Measurements from ENCODE around the gene ADAMTS2. TPM values are rescaled to one million over a fixed set of nuclear protein-coding genes. Genes with fewer than 3 reads are reported as not detected.

The ADAMTS2 gene
- total and polyA plus RNA-seq, 2 experiments from 2014 or later: 1.6 to 8.1 TPM

DNA sequence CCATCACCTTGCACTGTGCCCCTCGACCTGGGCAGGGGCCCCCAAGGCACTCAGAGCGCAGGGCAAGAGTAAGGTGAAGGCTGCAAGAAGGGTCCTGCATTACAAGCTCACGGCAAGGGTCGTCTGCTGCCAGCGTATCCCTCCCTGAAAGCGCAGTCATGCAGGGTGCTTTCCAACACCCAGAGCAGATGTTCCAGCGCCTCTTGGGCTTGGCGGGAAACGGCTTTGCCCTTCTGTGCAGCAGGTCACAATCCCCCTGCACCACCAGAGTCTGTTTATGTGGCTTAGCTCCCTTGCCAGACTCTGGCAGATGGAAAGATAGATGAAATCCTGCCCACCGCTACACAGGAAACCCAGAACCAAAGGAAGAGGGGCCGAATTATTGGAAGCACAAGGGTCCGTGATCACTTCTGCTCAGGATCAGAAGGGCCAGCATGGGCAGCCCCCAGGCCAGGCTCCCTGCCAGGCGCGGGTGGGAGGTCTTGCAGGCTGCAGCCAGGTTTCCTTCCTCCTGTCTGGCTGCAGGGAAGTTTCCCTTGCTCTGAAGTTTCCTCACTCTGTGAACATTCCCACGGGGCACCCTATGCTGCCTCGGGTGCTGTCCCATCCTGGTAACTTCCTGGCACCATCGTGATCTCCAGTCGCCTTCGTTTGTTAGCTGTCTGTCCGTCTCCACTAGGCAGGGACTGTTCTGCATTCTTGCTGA lies 152.9 kb downstream of the ADAMTS2 start:
- Histone ChIP-seq H3K9me2 (ENCODE audit: insufficient read depth) (no peaks in the 10 kb centered on the region), H3K79me2 (replicated peaks; ENCODE audit: insufficient read depth) (no peaks in the 10 kb centered on the region), H3K4me2 (no peak overlapping the region), H3K36me3 (ENCODE audit: insufficient read depth) (no peaks in the 10 kb centered on the region), H2AFZ (no peak overlapping the region), H3K27ac (ENCODE audit: low read depth) (no peak overlapping the region), H3F3A (replicated peaks; ENCODE audit: low read depth) (no peaks in the 10 kb centered on the region), H3K27me3 (ENCODE audit: insufficient read depth) (no peaks in the 10 kb centered on the region), H3K4me1 (ENCODE audit: insufficient read depth) (peaks cover 22% of the 10 kb centered on the region), H3K4me3 (no peak overlapping the region), H4K20me1 (replicated peaks; ENCODE audit: insufficient read depth) (no peaks in the 10 kb centered on the region)
- peaks cover 35% of the 10 kb centered on the region for H3K4me1 Mint-ChIP-seq
- ATAC-seq (no peak), DNase-seq (ENCODE audit: low spot score) (no peak)
- no peak for TF ChIP-seq JUNB (IDR thresholded peaks at IDR 0.05; ENCODE audit: unreplicated experiment)
- TF ChIP-seq EZH2 (IDR thresholded peaks at IDR 0.05; ENCODE audit: low read depth, unreplicated experiment): no peak
- TF ChIP-seq POLR2AphosphoS5 (IDR thresholded peaks at IDR 0.05; ENCODE audit: low read depth): no peak
- TF ChIP-seq, protein P1, sequence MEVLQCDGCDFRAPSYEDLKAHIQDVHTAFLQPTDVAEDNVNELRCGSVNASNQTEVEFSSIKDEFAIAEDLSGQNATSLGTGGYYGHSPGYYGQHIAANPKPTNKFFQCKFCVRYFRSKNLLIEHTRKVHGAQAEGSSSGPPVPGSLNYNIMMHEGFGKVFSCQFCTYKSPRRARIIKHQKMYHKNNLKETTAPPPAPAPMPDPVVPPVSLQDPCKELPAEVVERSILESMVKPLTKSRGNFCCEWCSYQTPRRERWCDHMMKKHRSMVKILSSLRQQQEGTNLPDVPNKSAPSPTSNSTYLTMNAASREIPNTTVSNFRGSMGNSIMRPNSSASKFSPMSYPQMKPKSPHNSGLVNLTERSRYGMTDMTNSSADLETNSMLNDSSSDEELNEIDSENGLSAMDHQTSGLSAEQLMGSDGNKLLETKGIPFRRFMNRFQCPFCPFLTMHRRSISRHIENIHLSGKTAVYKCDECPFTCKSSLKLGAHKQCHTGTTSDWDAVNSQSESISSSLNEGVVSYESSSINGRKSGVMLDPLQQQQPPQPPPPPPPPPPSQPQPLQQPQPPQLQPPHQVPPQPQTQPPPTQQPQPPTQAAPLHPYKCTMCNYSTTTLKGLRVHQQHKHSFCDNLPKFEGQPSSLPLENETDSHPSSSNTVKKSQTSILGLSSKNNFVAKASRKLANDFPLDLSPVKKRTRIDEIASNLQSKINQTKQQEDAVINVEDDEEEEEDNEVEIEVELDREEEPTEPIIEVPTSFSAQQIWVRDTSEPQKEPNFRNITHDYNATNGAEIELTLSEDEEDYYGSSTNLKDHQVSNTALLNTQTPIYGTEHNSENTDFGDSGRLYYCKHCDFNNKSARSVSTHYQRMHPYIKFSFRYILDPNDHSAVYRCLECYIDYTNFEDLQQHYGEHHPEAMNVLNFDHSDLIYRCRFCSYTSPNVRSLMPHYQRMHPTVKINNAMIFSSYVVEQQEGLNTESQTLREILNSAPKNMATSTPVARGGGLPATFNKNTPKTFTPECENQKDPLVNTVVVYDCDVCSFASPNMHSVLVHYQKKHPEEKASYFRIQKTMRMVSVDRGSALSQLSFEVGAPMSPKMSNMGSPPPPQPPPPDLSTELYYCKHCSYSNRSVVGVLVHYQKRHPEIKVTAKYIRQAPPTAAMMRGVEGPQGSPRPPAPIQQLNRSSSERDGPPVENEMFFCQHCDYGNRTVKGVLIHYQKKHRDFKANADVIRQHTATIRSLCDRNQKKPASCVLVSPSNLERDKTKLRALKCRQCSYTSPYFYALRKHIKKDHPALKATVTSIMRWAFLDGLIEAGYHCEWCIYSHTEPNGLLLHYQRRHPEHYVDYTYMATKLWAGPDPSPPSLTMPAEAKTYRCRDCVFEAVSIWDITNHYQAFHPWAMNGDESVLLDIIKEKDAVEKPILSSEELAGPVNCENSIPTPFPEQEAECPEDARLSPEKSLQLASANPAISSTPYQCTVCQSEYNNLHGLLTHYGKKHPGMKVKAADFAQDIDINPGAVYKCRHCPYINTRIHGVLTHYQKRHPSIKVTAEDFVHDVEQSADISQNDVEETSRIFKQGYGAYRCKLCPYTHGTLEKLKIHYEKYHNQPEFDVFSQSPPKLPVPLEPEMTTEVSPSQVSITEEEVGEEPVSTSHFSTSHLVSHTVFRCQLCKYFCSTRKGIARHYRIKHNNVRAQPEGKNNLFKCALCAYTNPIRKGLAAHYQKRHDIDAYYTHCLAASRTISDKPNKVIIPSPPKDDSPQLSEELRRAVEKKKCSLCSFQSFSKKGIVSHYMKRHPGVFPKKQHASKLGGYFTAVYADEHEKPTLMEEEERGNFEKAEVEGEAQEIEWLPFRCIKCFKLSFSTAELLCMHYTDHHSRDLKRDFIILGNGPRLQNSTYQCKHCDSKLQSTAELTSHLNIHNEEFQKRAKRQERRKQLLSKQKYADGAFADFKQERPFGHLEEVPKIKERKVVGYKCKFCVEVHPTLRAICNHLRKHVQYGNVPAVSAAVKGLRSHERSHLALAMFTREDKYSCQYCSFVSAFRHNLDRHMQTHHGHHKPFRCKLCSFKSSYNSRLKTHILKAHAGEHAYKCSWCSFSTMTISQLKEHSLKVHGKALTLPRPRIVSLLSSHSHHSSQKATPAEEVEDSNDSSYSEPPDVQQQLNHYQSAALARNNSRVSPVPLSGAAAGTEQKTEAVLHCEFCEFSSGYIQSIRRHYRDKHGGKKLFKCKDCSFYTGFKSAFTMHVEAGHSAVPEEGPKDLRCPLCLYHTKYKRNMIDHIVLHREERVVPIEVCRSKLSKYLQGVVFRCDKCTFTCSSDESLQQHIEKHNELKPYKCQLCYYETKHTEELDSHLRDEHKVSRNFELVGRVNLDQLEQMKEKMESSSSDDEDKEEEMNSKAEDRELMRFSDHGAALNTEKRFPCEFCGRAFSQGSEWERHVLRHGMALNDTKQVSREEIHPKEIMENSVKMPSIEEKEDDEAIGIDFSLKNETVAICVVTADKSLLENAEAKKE (CRISPR knock-in tag; IDR thresholded peaks at IDR 0.05): no peak
- H3K36me3 Mint-ChIP-seq (ENCODE audit: low read depth): no peaks in the 10 kb centered on the region; the same call in 2 of the 3 replicates
- H3K9me3 Mint-ChIP-seq: no peaks in the 10 kb centered on the region
- no peak overlapping the region for H3K27ac Mint-ChIP-seq
- no peak overlapping the region; the same call in 2 of the 3 replicates for H3K4me3 Mint-ChIP-seq
- peaks cover 16% of the 10 kb centered on the region for H3K27me3 Mint-ChIP-seq (ENCODE audit: insufficient read depth, low read depth, poor library complexity)

DNA sequence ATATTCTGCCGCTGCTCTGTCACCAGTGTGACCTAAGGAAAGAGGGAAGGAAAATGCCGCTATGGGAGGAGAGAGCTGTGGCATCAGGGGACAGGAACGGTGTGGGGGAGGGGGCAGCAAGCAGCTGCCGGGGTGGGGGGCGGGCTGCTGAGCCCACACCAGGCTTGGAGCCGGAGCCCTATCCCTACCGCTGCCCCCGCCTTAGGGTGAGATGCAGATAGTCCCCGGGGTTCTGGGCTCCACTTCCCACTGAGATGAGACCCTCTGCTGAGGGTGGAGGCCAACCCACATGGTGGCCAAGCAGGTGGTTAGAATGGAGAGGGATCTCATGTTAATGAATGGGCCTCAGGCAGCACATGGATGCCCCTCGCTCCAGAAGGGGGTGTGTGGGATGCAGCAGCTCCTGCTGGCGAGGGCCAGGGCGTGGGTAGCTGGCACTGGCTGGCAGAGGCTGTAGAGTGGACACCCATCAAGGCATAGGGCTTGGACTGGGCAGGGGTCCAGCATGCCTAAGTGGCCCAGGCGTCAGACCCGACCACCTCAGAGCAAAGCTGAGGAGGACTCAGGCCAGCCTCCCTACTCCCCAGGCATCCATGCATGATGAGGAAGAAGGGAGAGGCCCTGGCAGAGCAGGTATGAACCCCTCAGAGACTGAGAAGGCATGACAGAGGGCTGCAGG lies 153.6 kb downstream of the ADAMTS2 start:
- H3K79me2 ChIP-seq (replicated peaks; ENCODE audit: insufficient read depth): no peaks in the 10 kb centered on the region
- H3K27me3 ChIP-seq (ENCODE audit: insufficient read depth): no peaks in the 10 kb centered on the region
- no peaks in the 10 kb centered on the region; the same call in 2 of the 3 replicates for H3K36me3 Mint-ChIP-seq (ENCODE audit: low read depth)
- no peaks in the 10 kb centered on the region for H4K20me1 ChIP-seq (replicated peaks; ENCODE audit: insufficient read depth)
- H3K9me3 Mint-ChIP-seq: no peaks in the 10 kb centered on the region
- no peak overlapping the region for H3K4me2 ChIP-seq
- no peak overlapping the region for H2AFZ ChIP-seq
- peaks cover 19% of the 10 kb centered on the region for H3K27me3 Mint-ChIP-seq (ENCODE audit: insufficient read depth, low read depth, poor library complexity)
- peaks cover 42% of the 10 kb centered on the region for H3K4me1 Mint-ChIP-seq
- no peaks in the 10 kb centered on the region for H3K36me3 ChIP-seq (ENCODE audit: insufficient read depth)
- no peaks in the 10 kb centered on the region for H3K9me2 ChIP-seq (ENCODE audit: insufficient read depth)
- H3K4me1 ChIP-seq (ENCODE audit: insufficient read depth): peaks cover 27% of the 10 kb centered on the region
- no peak for DNase-seq (ENCODE audit: low spot score)
- H3K27ac ChIP-seq (ENCODE audit: low read depth): no peak overlapping the region
- no peak overlapping the region for H3K27ac Mint-ChIP-seq
- H3F3A ChIP-seq (replicated peaks; ENCODE audit: low read depth): no peaks in the 10 kb centered on the region
- ATAC-seq: no peak
- no peak overlapping the region for H3K4me3 ChIP-seq
- H3K4me3 Mint-ChIP-seq: no peak overlapping the region
- TF ChIP-seq, protein P2, sequence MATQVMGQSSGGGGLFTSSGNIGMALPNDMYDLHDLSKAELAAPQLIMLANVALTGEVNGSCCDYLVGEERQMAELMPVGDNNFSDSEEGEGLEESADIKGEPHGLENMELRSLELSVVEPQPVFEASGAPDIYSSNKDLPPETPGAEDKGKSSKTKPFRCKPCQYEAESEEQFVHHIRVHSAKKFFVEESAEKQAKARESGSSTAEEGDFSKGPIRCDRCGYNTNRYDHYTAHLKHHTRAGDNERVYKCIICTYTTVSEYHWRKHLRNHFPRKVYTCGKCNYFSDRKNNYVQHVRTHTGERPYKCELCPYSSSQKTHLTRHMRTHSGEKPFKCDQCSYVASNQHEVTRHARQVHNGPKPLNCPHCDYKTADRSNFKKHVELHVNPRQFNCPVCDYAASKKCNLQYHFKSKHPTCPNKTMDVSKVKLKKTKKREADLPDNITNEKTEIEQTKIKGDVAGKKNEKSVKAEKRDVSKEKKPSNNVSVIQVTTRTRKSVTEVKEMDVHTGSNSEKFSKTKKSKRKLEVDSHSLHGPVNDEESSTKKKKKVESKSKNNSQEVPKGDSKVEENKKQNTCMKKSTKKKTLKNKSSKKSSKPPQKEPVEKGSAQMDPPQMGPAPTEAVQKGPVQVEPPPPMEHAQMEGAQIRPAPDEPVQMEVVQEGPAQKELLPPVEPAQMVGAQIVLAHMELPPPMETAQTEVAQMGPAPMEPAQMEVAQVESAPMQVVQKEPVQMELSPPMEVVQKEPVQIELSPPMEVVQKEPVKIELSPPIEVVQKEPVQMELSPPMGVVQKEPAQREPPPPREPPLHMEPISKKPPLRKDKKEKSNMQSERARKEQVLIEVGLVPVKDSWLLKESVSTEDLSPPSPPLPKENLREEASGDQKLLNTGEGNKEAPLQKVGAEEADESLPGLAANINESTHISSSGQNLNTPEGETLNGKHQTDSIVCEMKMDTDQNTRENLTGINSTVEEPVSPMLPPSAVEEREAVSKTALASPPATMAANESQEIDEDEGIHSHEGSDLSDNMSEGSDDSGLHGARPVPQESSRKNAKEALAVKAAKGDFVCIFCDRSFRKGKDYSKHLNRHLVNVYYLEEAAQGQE (IDR thresholded peaks at IDR 0.05; ENCODE audit: unreplicated experiment): no peak
- no peak for TF ChIP-seq STAT1 (IDR thresholded peaks at IDR 0.05; ENCODE audit: unreplicated experiment)
- TF ChIP-seq ZNF331 (CRISPR knock-in tag; IDR thresholded peaks at IDR 0.05; ENCODE audit: low read depth): no peak

Data from GM23338 (cell line).